GM08714 (cell line): Measurements from ENCODE around the gene SNX3.
"Not testable (repeated sequence)": the region's sequence is repeated elsewhere in the genome, so short reads cannot be mapped to it uniquely, and the experiment has no call there.

Experiments used
- H3K4me3 ChIP-seq: fragments of 200-500 bp; sonication (Bioruptor generic); 2 replicates; pipeline ENCODE4 v1.5.1; 2014; ENCODE audit warnings: mild to moderate bottlenecking, low read length, inconsistent platforms
- ZNF274 ChIP-seq: IDR thresholded peaks from 2 replicates; pipeline ENCODE4 v1.6.1; 2012; ENCODE audit warnings: mild to moderate bottlenecking, low read depth, low read length

The SNX3 gene

GRCh38 chr6:108260809-108261569 lies at the start of gene SNX3:
Gene SNX3 (minus strand): TSS chr6:108261040. CDS start chr6:108260921, 119 bp downstream.
- H3K4me3 ChIP-seq: peak within 1 kb of the TSS; percentile 91
- no peak for TF ChIP-seq ZNF274

- no peak for TF ChIP-seq ZNF274
- no peak overlapping the region for H3K4me3 ChIP-seq
Measured at GRCh38 chr6:108309844-108310243, 49.0 kb upstream of the SNX3 start.

- not testable (repeated sequence) for H3K4me3 ChIP-seq
Measured at GRCh38 chr6:108308641-108309040, 47.8 kb upstream of the SNX3 start.

- no peak for TF ChIP-seq ZNF274
- no peak overlapping the region for H3K4me3 ChIP-seq
Measured at GRCh38 chr6:108304646-108305045, 43.8 kb upstream of the SNX3 start.

GRCh38 chr6:108302386-108302785 lies 41.5 kb upstream of the SNX3 start:
- no peak overlapping the region for H3K4me3 ChIP-seq
- TF ChIP-seq ZNF274: no peak

- TF ChIP-seq ZNF274: no peak
- H3K4me3 ChIP-seq: peak overlapping the region; percentile 79
Measured at GRCh38 chr6:108295676-108296075, 34.8 kb upstream of the SNX3 start.

- no peak for TF ChIP-seq ZNF274
- peak within 1 kb of the TSS; percentile 79 for H3K4me3 ChIP-seq
Measured at GRCh38 chr6:108294727-108295625, 34.1 kb upstream of the SNX3 start, which contains the start of gene AFG1L. Gene AFG1L (plus strand): TSS chr6:108295054. CDS start chr6:108295080, 26 bp downstream.

GRCh38 chr6:108294297-108294726 lies 33.5 kb upstream of the SNX3 start:
- peak overlapping the region; percentile 79 for H3K4me3 ChIP-seq
- TF ChIP-seq ZNF274: no peak

- peak overlapping the region; percentile 79 for H3K4me3 ChIP-seq
Measured at GRCh38 chr6:108293527-108294296, 32.9 kb upstream of the SNX3 start.

GRCh38 chr6:108292561-108292960 lies 31.7 kb upstream of the SNX3 start:
- H3K4me3 ChIP-seq: not testable (repeated sequence)

More at GRCh38 chr6:108293527-108294296, 32.9 kb upstream of the SNX3 start:
- TF ChIP-seq ZNF274: no peak

- H3K4me3 ChIP-seq: no peak overlapping the region
- TF ChIP-seq ZNF274: no peak
Measured at GRCh38 chr6:108291091-108291490, 30.3 kb upstream of the SNX3 start.

GRCh38 chr6:108288742-108289141 lies 27.9 kb upstream of the SNX3 start:
- no peak for TF ChIP-seq ZNF274
- H3K4me3 ChIP-seq: no peak overlapping the region

GRCh38 chr6:108287373-108287772 lies 26.5 kb upstream of the SNX3 start:
- no peak for TF ChIP-seq ZNF274
- no peak overlapping the region for H3K4me3 ChIP-seq

- H3K4me3 ChIP-seq: no peak overlapping the region
- TF ChIP-seq ZNF274: no peak
Measured at GRCh38 chr6:108286366-108286765, 25.5 kb upstream of the SNX3 start.
